ENCODE measurements around the gene OR9A4. TPM values are rescaled to one million over a fixed set of nuclear protein-coding genes. Genes with fewer than 3 reads are reported as not detected.
"Not testable (repeated sequence)": the region's sequence is repeated elsewhere in the genome, so short reads cannot be mapped to it uniquely, and the experiment has no call there.

Gene OR9A4, protein sequence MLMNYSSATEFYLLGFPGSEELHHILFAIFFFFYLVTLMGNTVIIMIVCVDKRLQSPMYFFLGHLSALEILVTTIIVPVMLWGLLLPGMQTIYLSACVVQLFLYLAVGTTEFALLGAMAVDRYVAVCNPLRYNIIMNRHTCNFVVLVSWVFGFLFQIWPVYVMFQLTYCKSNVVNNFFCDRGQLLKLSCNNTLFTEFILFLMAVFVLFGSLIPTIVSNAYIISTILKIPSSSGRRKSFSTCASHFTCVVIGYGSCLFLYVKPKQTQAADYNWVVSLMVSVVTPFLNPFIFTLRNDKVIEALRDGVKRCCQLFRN
- total RNA-seq (2014; rRNA removed; shearing (Covaris generic)), result not detected in 2 replicates

GRCh38 chr7:141916099-141916498, at the start of gene OR9A4:
TSS of gene OR9A4 (plus strand) at chr7:141916399. CDS start at chr7:141918876, 2,477 bp downstream.
- no peak for DNase-seq (ENCODE audit: low read depth)

DNA sequence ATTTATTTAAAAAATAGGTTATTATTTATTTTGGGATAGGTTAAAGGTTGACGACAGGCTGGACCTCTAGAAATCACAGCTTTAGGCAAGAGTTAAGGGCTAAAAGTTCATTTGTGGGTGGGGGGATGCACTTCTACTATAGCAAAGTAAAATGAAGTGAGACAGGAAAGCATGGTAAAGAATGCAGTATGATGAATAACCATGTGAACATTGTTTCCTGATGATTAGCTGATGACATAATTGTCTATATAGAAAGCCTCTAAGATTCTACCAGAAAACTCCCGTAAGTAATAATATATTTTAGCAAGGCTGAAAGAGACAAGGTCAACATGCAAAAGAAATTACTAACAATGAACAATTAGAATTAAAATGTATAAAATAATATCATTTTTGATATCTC, 49.2 kb upstream of the OR9A4 start:
- DNase-seq (ENCODE audit: low read depth), result no peak

GRCh38 chr7:141872931-141873330, 43.3 kb upstream of the OR9A4 start:
- DNase-seq (ENCODE audit: low read depth), result no peak

DNA sequence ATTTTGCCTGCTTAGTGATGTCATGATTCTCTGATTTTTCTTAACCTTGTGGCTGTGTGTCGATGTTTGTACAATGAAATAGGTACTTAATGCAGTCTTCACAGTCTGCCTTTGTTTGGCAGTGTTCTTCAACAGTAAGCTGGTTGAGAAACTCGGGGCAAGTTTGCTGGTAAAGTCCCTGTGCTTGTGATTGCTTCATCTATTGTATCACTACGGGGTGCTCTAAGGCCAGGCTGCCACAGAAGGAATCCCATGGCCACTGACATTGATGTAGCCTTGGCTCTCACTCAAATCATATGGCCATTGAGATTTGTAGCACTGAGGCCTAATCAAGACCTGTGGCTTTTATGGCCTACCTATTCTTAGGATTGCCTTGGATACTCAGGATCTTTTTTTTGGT, 41.4 kb upstream of the OR9A4 start:
- no peak for DNase-seq (ENCODE audit: low read depth)

GRCh38 chr7:141875453-141875852, 40.7 kb upstream of the OR9A4 start:
- DNase-seq (ENCODE audit: low read depth), result no peak

DNA sequence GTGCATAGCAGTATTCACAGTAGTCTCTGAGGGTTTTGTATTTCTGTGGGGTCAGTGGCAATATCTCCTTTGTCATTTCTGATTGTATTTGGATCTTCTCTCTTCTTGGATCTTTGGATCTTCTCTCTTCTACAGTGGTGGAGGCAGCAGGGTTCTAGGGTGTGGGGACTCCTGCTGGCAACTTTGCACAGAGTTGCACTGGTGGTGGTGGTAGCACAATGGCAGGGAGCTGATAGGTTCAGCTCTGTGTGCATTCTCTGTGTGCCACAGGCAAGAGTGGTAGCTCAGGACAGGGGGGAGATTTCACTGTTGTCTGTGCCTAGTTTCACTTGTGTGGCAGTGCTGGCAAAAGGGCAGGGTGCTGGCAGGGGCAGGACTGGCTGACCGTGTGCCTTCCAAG, 39.8 kb upstream of the OR9A4 start:
- DNase-seq (ENCODE audit: low read depth), result no peak

DNA sequence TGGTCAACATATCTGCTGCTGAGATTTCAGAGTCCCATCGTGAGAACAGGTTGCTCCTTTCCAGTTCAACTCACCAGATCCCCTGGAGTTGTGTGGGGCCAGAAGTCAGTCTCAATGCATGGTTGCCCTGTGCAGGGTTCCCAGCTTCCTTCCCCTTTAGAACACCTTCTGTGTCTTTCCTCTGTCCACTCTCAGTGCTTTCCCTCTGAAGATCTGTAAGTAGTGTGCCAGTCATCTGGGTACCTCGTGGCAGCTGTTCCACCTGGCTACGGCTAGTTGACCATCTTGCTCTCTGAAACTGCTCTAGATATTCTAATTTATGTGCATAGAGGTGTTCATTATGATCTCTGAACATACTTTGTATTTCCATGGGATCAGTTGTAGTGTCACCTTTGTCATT, 38.8 kb upstream of the OR9A4 start:
- DNase-seq (ENCODE audit: low read depth), result no peak

- no peak for DNase-seq (ENCODE audit: low read depth)
These were observed 35.2 kb upstream of the OR9A4 start for GRCh38 chr7:141880960-141881359.

DNA sequence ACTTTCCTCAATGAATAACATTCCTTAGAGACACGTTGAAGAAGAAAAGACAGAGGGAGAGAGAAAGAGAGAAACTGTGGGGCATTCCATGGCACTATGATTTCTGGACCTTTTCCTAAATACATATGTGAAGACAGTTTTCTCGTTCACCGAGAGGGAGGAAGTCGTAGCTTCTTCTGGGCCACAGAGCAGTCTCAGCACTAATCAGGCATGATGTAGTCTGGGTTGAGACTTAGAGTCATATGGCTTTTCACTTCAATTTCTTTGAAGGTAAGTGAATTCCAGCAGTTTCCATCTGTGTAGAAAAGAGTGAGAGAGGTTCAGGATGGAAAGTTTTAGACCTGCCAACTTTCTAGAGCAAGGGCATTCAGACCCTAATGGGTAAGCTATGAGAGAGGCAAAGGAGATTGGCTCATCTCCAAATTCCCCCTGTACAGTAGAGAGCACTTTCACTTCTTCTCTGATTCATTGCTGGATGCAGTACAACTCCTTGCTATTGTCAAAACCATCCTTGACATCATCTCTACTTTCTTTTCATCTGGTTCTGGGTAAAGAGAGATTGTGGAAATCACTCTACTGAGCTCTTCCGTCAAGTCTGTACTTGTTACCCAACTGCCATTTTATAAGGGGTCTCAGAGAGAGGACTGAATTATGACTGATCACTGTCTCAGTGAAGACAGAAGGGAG, 31.5 kb upstream of the OR9A4 start:
- no peak for DNase-seq (ENCODE audit: low read depth)

- no peak for DNase-seq (ENCODE audit: low read depth)
These were observed 26.9 kb upstream of the OR9A4 start for GRCh38 chr7:141889321-141889720.

DNA sequence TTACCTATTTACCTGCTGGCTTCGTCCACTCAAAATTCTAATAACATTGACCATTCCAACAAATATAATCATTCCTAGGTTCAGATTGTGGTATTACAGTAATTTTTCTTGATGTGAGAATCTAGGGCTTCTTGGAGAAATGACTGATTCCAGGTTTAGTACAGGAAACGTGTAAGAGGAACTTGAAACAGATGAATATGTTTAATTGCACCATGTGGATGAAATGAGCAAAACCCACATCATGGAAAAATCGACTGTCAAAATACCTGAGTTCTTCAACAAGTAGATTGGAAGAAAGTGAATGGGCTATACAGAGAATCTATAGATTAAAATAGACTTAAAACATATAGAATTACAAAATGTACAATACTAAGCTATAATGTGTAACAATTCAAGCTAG, 24.9 kb upstream of the OR9A4 start:
- DNase-seq (ENCODE audit: low read depth), result no peak

GRCh38 chr7:141899366-141899765, 16.8 kb upstream of the OR9A4 start:
- not testable (repeated sequence) for DNase-seq (ENCODE audit: low read depth)

DNA sequence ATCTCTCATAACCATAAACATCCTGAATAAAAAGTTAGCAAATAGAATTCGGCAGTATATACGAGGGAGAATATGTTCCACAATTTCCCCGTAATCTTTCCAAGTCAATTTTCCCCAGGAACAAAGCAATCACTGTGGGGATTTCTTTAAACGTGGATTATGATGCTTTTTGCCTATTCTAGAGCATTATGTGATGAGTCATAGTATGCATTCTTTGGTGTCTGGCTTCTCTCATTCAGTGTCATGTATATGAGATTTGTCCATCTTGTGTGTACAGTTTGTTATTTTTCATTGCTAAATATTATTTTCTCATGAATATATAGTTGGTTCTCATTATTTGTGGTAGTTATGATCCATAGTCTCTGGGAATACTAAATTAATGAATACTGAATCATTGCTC, 9.9 kb upstream of the OR9A4 start:
- DNase-seq (ENCODE audit: low read depth), result peak; percentile 7

DNA sequence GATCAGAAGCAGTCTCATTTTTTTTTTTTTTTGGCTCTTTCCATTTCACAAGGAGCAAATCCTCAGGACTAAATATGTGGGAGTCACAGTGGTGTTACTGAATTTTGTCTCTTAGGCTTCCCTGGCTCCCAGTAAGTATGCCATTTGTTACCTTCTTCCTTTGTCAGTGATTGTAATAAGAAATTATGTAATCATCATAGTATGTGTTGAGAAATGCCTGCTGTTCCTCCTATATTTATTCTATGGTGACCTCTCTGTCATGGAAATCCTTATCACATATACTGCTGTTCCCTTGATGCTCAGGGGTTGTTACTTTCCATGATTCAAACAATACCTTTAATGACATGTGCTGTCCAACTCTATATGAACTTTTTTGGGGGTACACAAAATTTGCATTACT, 4.8 kb upstream of the OR9A4 start:
- no peak for DNase-seq (ENCODE audit: low read depth)

- no peak for DNase-seq (ENCODE audit: low read depth)
These were observed 634 bp upstream of the OR9A4 start for GRCh38 chr7:141915565-141915964.

DNA sequence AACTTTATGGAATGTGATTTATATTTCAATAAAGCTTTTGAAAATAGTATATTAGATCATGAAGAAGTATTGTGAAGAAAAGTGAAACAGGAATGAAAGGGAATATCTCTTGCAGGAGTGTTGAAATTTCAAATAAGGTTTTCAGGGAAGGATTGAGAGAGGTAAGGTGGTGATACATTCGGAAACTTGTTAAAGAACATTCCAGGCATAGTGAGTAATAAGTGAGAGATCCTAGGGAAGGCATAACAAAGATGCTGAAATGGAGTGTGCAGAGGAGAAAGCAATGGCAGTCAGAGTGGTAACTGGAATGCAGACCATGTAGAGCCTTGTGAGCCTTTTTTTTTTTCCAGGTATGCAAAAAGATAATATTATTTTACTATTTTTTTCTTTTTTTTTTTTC, 4.1 kb downstream of the OR9A4 start:
- no peak for DNase-seq (ENCODE audit: low read depth)

- no peak for DNase-seq (ENCODE audit: low read depth)
These were observed 12.1 kb downstream of the OR9A4 start for GRCh38 chr7:141928146-141928844.

DNA sequence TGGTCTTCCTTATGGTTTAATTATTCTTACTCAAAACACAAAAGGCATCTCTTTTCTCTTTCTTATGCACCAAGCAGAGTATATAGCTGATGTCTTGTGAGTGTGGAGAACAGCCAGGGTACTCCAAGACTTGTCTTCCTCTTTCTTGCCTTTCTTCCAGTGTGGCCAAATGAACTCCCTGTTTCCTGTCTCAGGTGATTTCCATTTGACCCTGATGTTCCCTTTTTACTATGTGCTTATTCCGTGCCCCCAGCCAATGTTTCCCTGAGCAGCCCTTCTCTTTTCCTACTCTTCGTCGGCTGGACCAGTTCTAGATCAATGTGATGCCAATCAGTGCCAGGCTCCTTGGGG, 12.6 kb downstream of the OR9A4 start:
- DNase-seq (ENCODE audit: low read depth), result no peak

DNA sequence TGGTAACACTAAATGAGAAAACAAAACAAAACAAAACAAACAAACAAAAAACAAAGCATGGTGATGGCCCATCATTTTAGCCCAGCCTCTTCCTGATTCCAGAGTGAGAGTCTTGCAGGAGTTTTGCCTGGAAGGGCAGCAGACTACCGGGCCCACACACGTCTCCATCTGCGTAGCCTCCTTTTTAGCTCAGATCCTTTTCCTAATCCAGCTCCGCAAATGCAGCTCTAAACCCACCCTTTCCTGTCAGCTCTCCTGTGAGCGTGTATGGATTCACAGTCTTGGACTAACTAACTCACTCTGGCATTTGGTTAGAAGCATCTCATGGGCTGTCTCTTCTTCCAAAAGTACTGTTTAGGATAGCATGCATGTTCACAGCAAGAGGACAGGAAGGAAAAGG, 14.0 kb downstream of the OR9A4 start:
- no peak for DNase-seq (ENCODE audit: low read depth)

GRCh38 chr7:141941075-141941474, 24.9 kb downstream of the OR9A4 start:
- no peak for DNase-seq (ENCODE audit: low read depth)

- no peak for DNase-seq (ENCODE audit: low read depth)
These were observed 27.6 kb downstream of the OR9A4 start for GRCh38 chr7:141943846-141944245.

GRCh38 chr7:141944811-141945210, 28.6 kb downstream of the OR9A4 start:
- no peak for DNase-seq (ENCODE audit: low read depth)

DNA sequence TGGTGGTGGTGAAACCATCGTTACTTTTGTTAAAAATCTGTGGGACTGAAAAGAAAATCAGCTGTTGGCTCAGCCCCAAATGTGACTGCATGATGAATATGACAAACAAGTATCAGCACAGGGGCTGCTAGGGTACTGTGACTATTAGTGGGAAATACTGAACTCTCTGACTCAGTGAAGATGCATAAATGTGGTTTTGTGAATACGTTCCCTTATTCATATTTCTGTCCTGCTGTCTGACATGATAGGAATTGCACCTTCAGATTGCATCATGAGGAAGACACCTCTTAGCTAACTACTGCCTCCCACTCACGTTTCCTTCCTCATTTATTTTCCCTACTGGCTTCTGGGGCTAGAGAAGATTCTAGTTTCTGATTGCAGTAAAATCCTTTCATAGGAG, 29.2 kb downstream of the OR9A4 start:
- peak; percentile 5 for DNase-seq (ENCODE audit: low read depth)

Measured in RPMI7951 (cell line).